ENCODE measurements around the gene PEG3. TPM values are rescaled to one million over a fixed set of nuclear protein-coding genes. Genes with fewer than 3 reads are reported as not detected.
A peak's percentile ranks its signal among the peaks of the same experiment; 100 is the strongest.

The PEG3 gene
- total and polyA plus RNA-seq, 8 donors: 6.3 to 46.4 (median 25.1) TPM

GRCh38 chr19:56831255-56831654 is 9.3 kb downstream of the PEG3 start:
- Histone ChIP-seq H3K27me3 (no peaks in the 10 kb centered on the region), H3K27ac (no peak overlapping the region), H3K4me3 (no peak overlapping the region), H3K9me3 (peaks cover 0 to 8% of the 10 kb centered on the region in 2 donors), H3K36me3 (peaks cover 0 to 3% of the 10 kb centered on the region in 2 donors), H3K4me1 (no peaks in the 10 kb centered on the region)
- TF ChIP-seq CTCF (IDR thresholded peaks at IDR 0.05): no peak
- intact Hi-C loops (cut with DNase I): no loop called here
- DNase-seq (no peak), ATAC-seq (no peak)

- intact Hi-C loops (cut with DNase I): no loop called here
- Histone ChIP-seq H3K4me3 (no peak overlapping the region), H3K4me1 (no peaks in the 10 kb centered on the region), H3K27me3 (no peaks in the 10 kb centered on the region), H3K36me3 (peaks cover 0 to 3% of the 10 kb centered on the region in 2 donors), H3K27ac (no peak overlapping the region), H3K9me3 (peaks cover 0 to 5% of the 10 kb centered on the region in 2 donors)
- TF ChIP-seq CTCF (IDR thresholded peaks at IDR 0.05): no peak
- ATAC-seq: no peak
- DNase-seq: peak in 1 of 4 donors; percentile 22
Observed at GRCh38 chr19:56829596-56829995, 10.9 kb downstream of the PEG3 start.

GRCh38 chr19:56827708-56828107 is 12.8 kb downstream of the PEG3 start:
- Histone ChIP-seq H3K4me1 (no peaks in the 10 kb centered on the region), H3K27ac (no peak overlapping the region), H3K27me3 (no peaks in the 10 kb centered on the region), H3K36me3 (peaks cover 0 to 3% of the 10 kb centered on the region in 2 donors), H3K9me3 (peaks cover 0 to 8% of the 10 kb centered on the region in 2 donors), H3K4me3 (no peak overlapping the region)
- no peak for TF ChIP-seq CTCF (IDR thresholded peaks at IDR 0.05)
- DNase-seq (no peak), ATAC-seq (no peak)
- intact Hi-C loops (cut with DNase I): no loop called here

- TF ChIP-seq CTCF (IDR thresholded peaks at IDR 0.05): no peak
- intact Hi-C loops (cut with DNase I): no loop called here
- peaks cover 3 to 9% of the 10 kb centered on the region in 2 donors for H3K36me3 ChIP-seq
- H3K4me1 ChIP-seq: no peaks in the 10 kb centered on the region
- peaks cover 0 to 15% of the 10 kb centered on the region in 2 donors for H3K9me3 ChIP-seq
- DNase-seq (no peak), ATAC-seq (no peak)
- H3K27ac ChIP-seq: no peak overlapping the region
- no peaks in the 10 kb centered on the region for H3K27me3 ChIP-seq
- no peak overlapping the region for H3K4me3 ChIP-seq
Observed at GRCh38 chr19:56823956-56824355, 16.6 kb downstream of the PEG3 start.

- no peaks in the 10 kb centered on the region for H3K27me3 ChIP-seq
- intact Hi-C loops (cut with DNase I): no loop called here
- no peak for TF ChIP-seq CTCF (IDR thresholded peaks at IDR 0.05)
- H3K4me1 ChIP-seq: no peaks in the 10 kb centered on the region
- peaks cover 0 to 15% of the 10 kb centered on the region in 2 donors for H3K9me3 ChIP-seq
- H3K4me3 ChIP-seq: no peak overlapping the region
- peaks cover 3 to 9% of the 10 kb centered on the region in 2 donors for H3K36me3 ChIP-seq
- no peak for ATAC-seq
- H3K27ac ChIP-seq: no peak overlapping the region
- DNase-seq: peak in 1 of 4 donors; percentile 37
Observed at GRCh38 chr19:56823417-56823816, 17.1 kb downstream of the PEG3 start.
